Vagina (tissue), 2 donors: ENCODE measurements around the gene LAIR2.

Experiments used
- CTCF ChIP-seq, 3 experiments: fragments of 450-650 bp in 2 of 3; fragments of 200-600 bp in 1 of 3; sonication (generic) in 1 of 3; IDR thresholded peaks; one replicate each; pipeline ENCODE4 v1.5.1; 2017 to 2019; ENCODE audit warnings: antibody characterized with exemption in 3 of 3, mild to moderate bottlenecking in 2 of 3, moderate library complexity in 2 of 3
- POLR2A ChIP-seq, 2 donors: fragments of 450-650 bp; IDR thresholded peaks; one replicate each; pipeline ENCODE4 v1.6.1; 2017; ENCODE audit warnings: antibody characterized with exemption in 2 of 2, mild to moderate bottlenecking in 2 of 2, moderate library complexity in 2 of 2
- POLR2AphosphoS5 ChIP-seq, 2 donors: sonication (generic); formaldehyde crosslinking; IDR thresholded peaks; one replicate each; pipeline ENCODE4 v1.9.0; 2017; ENCODE audit warnings: antibody characterized with exemption in 2 of 2, mild to moderate bottlenecking in 2 of 2, low read depth in 1 of 2; ENCODE audit not compliant: insufficient read depth in 1 of 2

DNA sequence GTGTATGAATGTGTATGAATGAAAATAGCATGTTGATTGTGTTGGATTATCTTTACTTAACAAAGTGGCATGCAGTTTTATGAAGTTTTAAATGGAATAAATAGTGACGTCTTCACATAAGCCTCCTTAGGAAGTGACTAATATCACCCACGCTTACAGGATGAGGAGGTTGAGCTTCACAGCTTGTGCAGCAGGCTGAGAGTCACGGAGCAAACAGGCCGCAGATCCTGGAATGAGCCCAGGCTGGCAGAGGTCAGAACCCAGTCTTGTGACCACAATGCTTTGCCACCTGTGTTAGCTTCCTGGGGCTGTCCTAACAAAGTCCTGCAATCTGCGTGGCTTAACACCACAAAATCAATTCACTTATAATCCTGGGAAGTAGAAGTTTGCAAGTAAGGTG lies 20.8 kb downstream of the LAIR2 start:
- TF ChIP-seq CTCF (IDR thresholded peaks at IDR 0.05) (no peak), POLR2A (IDR thresholded peaks at IDR 0.05) (no peak), POLR2AphosphoS5 (IDR thresholded peaks at IDR 0.05; ENCODE audit: insufficient read depth in 1 of 2, low read depth in 1 of 2) (peak; percentile 13 to 29)
